Neural progenitor cell (in vitro differentiated cells): Measurements from ENCODE around the gene SCN2A.

Source experiments
- EZH2 ChIP-seq: fragments of 200-600 bp; sonication (generic); IDR thresholded peaks from 2 replicates; pipeline ENCODE4 v1.6.1; 2017; ENCODE audit warnings: antibody characterized with exemption, mild to moderate bottlenecking, moderate library complexity
- TF ChIP-seq, protein P1 (sequence below): fragments of 200-600 bp; sonication (generic); IDR thresholded peaks from 2 replicates; pipeline ENCODE4 v1.5.1; 2017; ENCODE audit warnings: antibody characterized with exemption, mild to moderate bottlenecking

GRCh38 chr2:165277860-165278656 is 38.8 kb downstream of the SCN2A start:
- TF ChIP-seq, protein P1, sequence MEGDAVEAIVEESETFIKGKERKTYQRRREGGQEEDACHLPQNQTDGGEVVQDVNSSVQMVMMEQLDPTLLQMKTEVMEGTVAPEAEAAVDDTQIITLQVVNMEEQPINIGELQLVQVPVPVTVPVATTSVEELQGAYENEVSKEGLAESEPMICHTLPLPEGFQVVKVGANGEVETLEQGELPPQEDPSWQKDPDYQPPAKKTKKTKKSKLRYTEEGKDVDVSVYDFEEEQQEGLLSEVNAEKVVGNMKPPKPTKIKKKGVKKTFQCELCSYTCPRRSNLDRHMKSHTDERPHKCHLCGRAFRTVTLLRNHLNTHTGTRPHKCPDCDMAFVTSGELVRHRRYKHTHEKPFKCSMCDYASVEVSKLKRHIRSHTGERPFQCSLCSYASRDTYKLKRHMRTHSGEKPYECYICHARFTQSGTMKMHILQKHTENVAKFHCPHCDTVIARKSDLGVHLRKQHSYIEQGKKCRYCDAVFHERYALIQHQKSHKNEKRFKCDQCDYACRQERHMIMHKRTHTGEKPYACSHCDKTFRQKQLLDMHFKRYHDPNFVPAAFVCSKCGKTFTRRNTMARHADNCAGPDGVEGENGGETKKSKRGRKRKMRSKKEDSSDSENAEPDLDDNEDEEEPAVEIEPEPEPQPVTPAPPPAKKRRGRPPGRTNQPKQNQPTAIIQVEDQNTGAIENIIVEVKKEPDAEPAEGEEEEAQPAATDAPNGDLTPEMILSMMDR = no peak
- TF ChIP-seq EZH2 = no peak
